Neuronal stem cell (in vitro differentiated cells): ENCODE results near the gene SCO2.
A peak's percentile ranks its signal among the peaks of the same experiment; 100 is the strongest.
"Not testable (repeated sequence)": the region's sequence is repeated elsewhere in the genome, so short reads cannot be mapped to it uniquely, and the experiment has no call there.

Experiments used
- DNase-seq: peaks from one replicate; pipeline ENCODE4 v3.0.0-alpha.2; 2013; ENCODE audit warnings: low spot score
- H2AFZ ChIP-seq: one replicate; pipeline ENCODE4 v1.6.1; 2013; ENCODE audit warnings: mild to moderate bottlenecking, low read length, inconsistent platforms
- H2AK5ac ChIP-seq: 2 replicates; pipeline ENCODE4 v1.6.1; 2013; ENCODE audit warnings: low read depth, mild to moderate bottlenecking, inconsistent platforms, low read length, moderate library complexity, mixed read lengths
- H2BK120ac ChIP-seq: 2 replicates; pipeline ENCODE4 v1.6.1; 2013; ENCODE audit warnings: low read depth, mild to moderate bottlenecking, inconsistent platforms, low read length, moderate library complexity, mixed read lengths
- H2BK12ac ChIP-seq: one replicate; pipeline ENCODE4 v1.6.1; 2013; ENCODE audit warnings: low read length, inconsistent platforms
- H2BK15ac ChIP-seq: 2 replicates; pipeline ENCODE4 v1.6.1; 2013; ENCODE audit warnings: mild to moderate bottlenecking, low read length, inconsistent platforms, mixed read lengths
- H2BK5ac ChIP-seq: one replicate; pipeline ENCODE4 v1.6.1; 2013; ENCODE audit warnings: inconsistent platforms, mild to moderate bottlenecking, low read length, moderate library complexity
- H3K14ac ChIP-seq: one replicate; pipeline ENCODE4 v1.6.1; 2013; ENCODE audit warnings: low read length, inconsistent platforms
- H3K18ac ChIP-seq: 2 replicates; pipeline ENCODE4 v1.6.1; 2013; ENCODE audit warnings: low read length, inconsistent platforms
- H3K23ac ChIP-seq: 2 replicates; pipeline ENCODE4 v1.6.1; 2013; ENCODE audit warnings: low read depth, mild to moderate bottlenecking, mixed read lengths, low read length, inconsistent platforms; ENCODE audit not compliant: poor library complexity
- H3K27ac ChIP-seq: replicated peaks from 3 replicates; pipeline ENCODE4 v1.5.1; 2013; ENCODE audit warnings: low read length, inconsistent platforms
- H3K27me3 ChIP-seq, 3 experiments: 2 replicates each; pipeline ENCODE4 v1.6.1; 2013; ENCODE audit warnings: low read length in 3 of 3, mild to moderate bottlenecking in 2 of 3, inconsistent platforms in 1 of 3, low read depth in 1 of 3, mixed read lengths in 1 of 3, moderate library complexity in 1 of 3; ENCODE audit not compliant: control insufficient read depth in 3 of 3, insufficient read depth in 3 of 3
- H3K36me3 ChIP-seq, 2 donors: replicated peaks in 1 of 2; 2 replicates each; pipeline ENCODE4 v1.6.1; 2013; ENCODE audit warnings: low read length in 2 of 2; ENCODE audit not compliant: control insufficient read depth in 2 of 2, insufficient read depth in 2 of 2
- H3K4ac ChIP-seq: 2 replicates; pipeline ENCODE4 v1.6.1; 2013; ENCODE audit warnings: inconsistent platforms, mild to moderate bottlenecking, low read length, moderate library complexity
- H3K4me1 ChIP-seq, 2 donors: 1 replicate in 1 of 2; 2 replicates in 1 of 2; pipeline ENCODE4 v1.6.1; 2013; ENCODE audit warnings: low read length in 2 of 2, low read depth in 1 of 2; ENCODE audit not compliant: control insufficient read depth in 2 of 2, insufficient read depth in 1 of 2
- H3K4me2 ChIP-seq: one replicate; pipeline ENCODE4 v1.6.1; 2013; ENCODE audit warnings: mild to moderate bottlenecking, low read length, inconsistent platforms; ENCODE audit not compliant: insufficient read depth, poor library complexity, severe bottlenecking
- H3K4me3 ChIP-seq, 2 donors: 2 replicates each; pipeline ENCODE4 v1.5.1; 2013; ENCODE audit warnings: low read length in 2 of 2, mild to moderate bottlenecking in 2 of 2, inconsistent platforms in 1 of 2, moderate library complexity in 1 of 2
- H3K79me1 ChIP-seq: one replicate; pipeline ENCODE4 v1.6.1; 2013; ENCODE audit warnings: low read depth, mild to moderate bottlenecking, inconsistent platforms, low read length, moderate library complexity
- H3K9ac ChIP-seq: one replicate; pipeline ENCODE4 v1.6.1; 2013; ENCODE audit warnings: mild to moderate bottlenecking, low read depth, low read length, inconsistent platforms; ENCODE audit not compliant: poor library complexity
- H3K9me3 ChIP-seq, 2 donors: replicated peaks in 1 of 2; 2 replicates each; pipeline versions ENCODE3 to v1.6.1; 2013; ENCODE audit warnings: low read length in 2 of 2, mild to moderate bottlenecking in 2 of 2, inconsistent platforms in 1 of 2, low read depth in 1 of 2, mixed read lengths in 1 of 2, moderate library complexity in 1 of 2; ENCODE audit not compliant: control insufficient read depth in 2 of 2, insufficient read depth in 1 of 2
- H4K8ac ChIP-seq: one replicate; pipeline ENCODE4 v1.6.1; 2013; ENCODE audit warnings: low read depth, mild to moderate bottlenecking, inconsistent platforms, low read length, moderate library complexity
- H4K91ac ChIP-seq: one replicate; pipeline ENCODE4 v1.6.1; 2013; ENCODE audit warnings: low read length, low read depth, mild to moderate bottlenecking, inconsistent platforms; ENCODE audit not compliant: poor library complexity
- WGBS, 2 donors: extraction: QIAGEN DNeasy Blood & Tissue Kit; methylation state at CpG; one replicate each; pipeline ENCODE4 v1.1.7; 2013; ENCODE audit warnings: missing lambda C conversion rate in 2 of 2, mixed read lengths in 1 of 2; ENCODE audit not compliant: insufficient read length in 2 of 2, insufficient replicate concordance in 1 of 2; ENCODE audit errors: extremely low coverage in 2 of 2; 5-methylcytosine and 5-hydroxymethylcytosine counted together

SCO2 gene

DNA sequence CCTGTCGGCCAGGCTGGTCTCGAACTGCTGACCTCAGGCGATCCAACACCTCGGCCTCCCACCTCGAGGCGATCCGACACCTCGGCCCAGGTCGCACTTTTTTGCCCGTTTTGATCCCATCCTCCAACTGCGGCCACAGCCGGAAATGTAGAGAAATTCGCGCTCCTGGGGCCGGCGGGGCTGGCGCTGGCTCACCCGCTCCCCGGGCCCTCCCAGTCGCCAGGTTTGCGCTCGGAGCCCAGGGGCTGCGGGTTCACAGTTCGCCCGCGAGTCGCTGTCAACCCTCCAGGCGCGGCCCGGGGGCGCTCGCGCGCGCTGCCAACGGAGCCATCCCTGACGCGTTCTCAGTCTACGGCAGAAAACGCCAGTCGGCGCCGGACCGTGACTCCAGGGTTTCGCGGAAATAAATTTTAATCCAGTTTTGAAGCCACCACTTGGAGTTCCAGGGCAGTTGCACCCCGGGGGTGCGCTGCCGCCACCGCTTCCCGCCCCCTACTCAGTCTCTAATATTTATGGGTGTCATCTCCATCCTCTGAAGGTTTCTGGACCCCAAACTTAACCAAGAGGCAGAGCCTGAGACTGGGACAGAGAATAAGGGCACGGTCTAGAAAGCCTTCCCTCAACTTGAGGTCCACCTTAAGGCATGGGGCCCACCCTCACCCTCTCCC lies 18.8 kb upstream of the SCO2 start:
- Histone ChIP-seq H3K36me3 (no peaks in the 10 kb centered on the region), H3K27ac (no peak overlapping the region), H3K79me1 (no peaks in the 10 kb centered on the region), H2BK15ac (no peak overlapping the region), H3K18ac (peak overlapping the region; percentile 48), H4K91ac (no peak overlapping the region), H3K9ac (no peak overlapping the region), H3K14ac (no peak overlapping the region), H3K9me3 (no peaks in the 10 kb centered on the region), H3K4ac (no peak overlapping the region), H2BK5ac (no peak overlapping the region), H3K4me1 (no peaks in the 10 kb centered on the region), H2AK5ac (no peak overlapping the region), H2BK120ac (no peak overlapping the region), H3K4me2 (peak overlapping the region; percentile 40), H3K23ac (peak overlapping the region; percentile 31), H3K27me3 (peaks cover 0 to 19% (median 13%) of the 10 kb centered on the region in 3 experiments), H2BK12ac (no peak overlapping the region), H2AFZ (peak overlapping the region; percentile 76), H3K4me3 (peak overlapping the region in 1 of 2 donors; percentile 51), H4K8ac (peak overlapping the region; percentile 17)
- no CpG with 5 or more reads among the region's 52 CpGs for WGBS, 2 donors
- DNase-seq = peak; percentile 69

- H3K79me1 ChIP-seq = no peaks in the 10 kb centered on the region
- no peak overlapping the region for H2BK120ac ChIP-seq
- H4K91ac ChIP-seq = no peak overlapping the region
- no peak overlapping the region for H2BK15ac ChIP-seq
- no peak overlapping the region for H3K14ac ChIP-seq
- peak overlapping the region; percentile 47 for H3K9ac ChIP-seq
- H3K4me1 ChIP-seq = no peaks in the 10 kb centered on the region
- no peak overlapping the region for H3K4me2 ChIP-seq
- no peak overlapping the region for H2BK12ac ChIP-seq
- H3K4me3 ChIP-seq = no peak overlapping the region
- no peak overlapping the region for H2AFZ ChIP-seq
- no peak overlapping the region for H3K27ac ChIP-seq
- H3K36me3 ChIP-seq = no peaks in the 10 kb centered on the region
- no CpG with 5 or more reads among the region's 19 CpGs for WGBS, 2 donors
- no peak overlapping the region for H2BK5ac ChIP-seq
- H3K4ac ChIP-seq = no peak overlapping the region
- no peak overlapping the region for H3K18ac ChIP-seq
- H2AK5ac ChIP-seq = no peak overlapping the region
- H4K8ac ChIP-seq = no peak overlapping the region
- DNase-seq = no peak
- H3K23ac ChIP-seq = no peak overlapping the region
- H3K9me3 ChIP-seq = no peaks in the 10 kb centered on the region
- peaks cover 0 to 19% (median 13%) of the 10 kb centered on the region in 3 experiments for H3K27me3 ChIP-seq
Observed at GRCh38 chr22:50542416-50542927, 17.1 kb upstream of the SCO2 start.

GRCh38 chr22:50541667-50542026 lies 16.2 kb upstream of the SCO2 start:
- not testable (repeated sequence) for H3K9me3 ChIP-seq, H2BK120ac ChIP-seq, H2AK5ac ChIP-seq, H3K27ac ChIP-seq, H3K4me2 ChIP-seq, H4K91ac ChIP-seq, H3K4me3 ChIP-seq, H2BK5ac ChIP-seq, H3K14ac ChIP-seq, H2BK15ac ChIP-seq, H3K36me3 ChIP-seq, H3K18ac ChIP-seq, H3K4me1 ChIP-seq, H3K79me1 ChIP-seq, H4K8ac ChIP-seq, H2AFZ ChIP-seq, DNase-seq, H3K23ac ChIP-seq, H2BK12ac ChIP-seq, H3K4ac ChIP-seq, H3K9ac ChIP-seq
- WGBS, 2 donors = no CpG with 5 or more reads among the region's 5 CpGs
- peaks cover 0 to 19% (median 13%) of the 10 kb centered on the region in 3 experiments for H3K27me3 ChIP-seq

DNA sequence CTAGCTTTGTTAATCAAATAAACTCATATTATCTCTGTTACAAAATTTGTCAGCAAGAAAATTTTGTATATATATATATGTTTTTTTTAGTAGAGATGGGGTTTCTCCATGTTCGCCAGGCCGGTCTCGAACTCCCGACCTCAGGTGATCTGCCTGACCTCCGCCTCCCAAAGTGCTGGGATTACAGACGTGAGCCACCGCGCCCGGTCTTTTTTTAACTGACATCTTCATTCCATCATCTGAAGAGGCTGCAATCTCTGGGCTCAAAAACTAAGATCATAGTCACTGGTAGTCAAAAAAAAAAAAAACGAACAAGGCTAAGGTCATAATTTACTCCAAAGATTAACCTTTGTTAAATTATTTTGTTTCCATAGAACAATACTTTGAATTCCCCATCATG lies 15.0 kb upstream of the SCO2 start:
- Histone ChIP-seq H3K27me3 (peaks cover 0 to 12% (median 8%) of the 10 kb centered on the region in 3 experiments), H3K4ac (no peak overlapping the region), H3K4me2 (no peak overlapping the region), H3K27ac (no peak overlapping the region), H3K14ac (no peak overlapping the region), H2BK5ac (no peak overlapping the region), H3K36me3 (no peaks in the 10 kb centered on the region), H3K79me1 (no peaks in the 10 kb centered on the region), H2AFZ (no peak overlapping the region), H2BK12ac (no peak overlapping the region), H4K91ac (no peak overlapping the region), H3K9ac (no peak overlapping the region), H3K4me3 (no peak overlapping the region), H3K18ac (no peak overlapping the region), H3K23ac (no peak overlapping the region), H3K4me1 (no peaks in the 10 kb centered on the region), H2BK120ac (no peak overlapping the region), H3K9me3 (no peaks in the 10 kb centered on the region), H2AK5ac (no peak overlapping the region), H2BK15ac (no peak overlapping the region), H4K8ac (no peak overlapping the region)
- DNase-seq = no peak
- WGBS, 2 donors = no CpG with 5 or more reads among the region's 10 CpGs
